Measurements from ENCODE around the gene RPS6KC1. TPM values are rescaled to one million over a fixed set of nuclear protein-coding genes. Genes with fewer than 3 reads are reported as not detected.
"Not testable (repeated sequence)": the region's sequence is repeated elsewhere in the genome, so short reads cannot be mapped to it uniquely, and the experiment has no call there.

RPS6KC1 gene
- total and polyA plus RNA-seq, 2 donors from 2014 or later: 6.3 to 13.8 TPM

GRCh38 chr1:213192026-213192425 lies 141.0 kb downstream of the RPS6KC1 start:
- Histone ChIP-seq H3K9me3 (ENCODE audit: control insufficient read depth in 2 of 3, insufficient read depth in 1 of 3, low read length in 3 of 3) (peaks cover 0 to 8% (median 6%) of the 10 kb centered on the region in 3 donors), H3K4me1 (ENCODE audit: control insufficient read depth in 2 of 3, insufficient read depth in 2 of 3, low read depth in 1 of 3, low read length in 3 of 3) (no peaks in the 10 kb centered on the region), H3K4me3 (ENCODE audit: low read length in 3 of 3) (no peak overlapping the region), H3K27ac (ENCODE audit: low read depth in 2 of 2, low read length in 2 of 2) (no peak overlapping the region), H3K36me3 (ENCODE audit: control insufficient read depth in 2 of 3, insufficient read depth in 3 of 3, low read length in 3 of 3) (no peaks in the 10 kb centered on the region), H3K27me3 (ENCODE audit: control insufficient read depth, insufficient read depth, low read length) (no peaks in the 10 kb centered on the region), H3K9ac (ENCODE audit: low read length in 3 of 3) (no peak overlapping the region)
- intact Hi-C loops (cut with DNase I): no loop called here
- DNase-seq (no peak), FAIRE-seq (no peak)
- TF ChIP-seq, protein P1, sequence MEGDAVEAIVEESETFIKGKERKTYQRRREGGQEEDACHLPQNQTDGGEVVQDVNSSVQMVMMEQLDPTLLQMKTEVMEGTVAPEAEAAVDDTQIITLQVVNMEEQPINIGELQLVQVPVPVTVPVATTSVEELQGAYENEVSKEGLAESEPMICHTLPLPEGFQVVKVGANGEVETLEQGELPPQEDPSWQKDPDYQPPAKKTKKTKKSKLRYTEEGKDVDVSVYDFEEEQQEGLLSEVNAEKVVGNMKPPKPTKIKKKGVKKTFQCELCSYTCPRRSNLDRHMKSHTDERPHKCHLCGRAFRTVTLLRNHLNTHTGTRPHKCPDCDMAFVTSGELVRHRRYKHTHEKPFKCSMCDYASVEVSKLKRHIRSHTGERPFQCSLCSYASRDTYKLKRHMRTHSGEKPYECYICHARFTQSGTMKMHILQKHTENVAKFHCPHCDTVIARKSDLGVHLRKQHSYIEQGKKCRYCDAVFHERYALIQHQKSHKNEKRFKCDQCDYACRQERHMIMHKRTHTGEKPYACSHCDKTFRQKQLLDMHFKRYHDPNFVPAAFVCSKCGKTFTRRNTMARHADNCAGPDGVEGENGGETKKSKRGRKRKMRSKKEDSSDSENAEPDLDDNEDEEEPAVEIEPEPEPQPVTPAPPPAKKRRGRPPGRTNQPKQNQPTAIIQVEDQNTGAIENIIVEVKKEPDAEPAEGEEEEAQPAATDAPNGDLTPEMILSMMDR (IDR thresholded peaks at IDR 0.05; ENCODE audit: borderline replicate concordance, extremely low read depth, insufficient read depth): no peak

DNA sequence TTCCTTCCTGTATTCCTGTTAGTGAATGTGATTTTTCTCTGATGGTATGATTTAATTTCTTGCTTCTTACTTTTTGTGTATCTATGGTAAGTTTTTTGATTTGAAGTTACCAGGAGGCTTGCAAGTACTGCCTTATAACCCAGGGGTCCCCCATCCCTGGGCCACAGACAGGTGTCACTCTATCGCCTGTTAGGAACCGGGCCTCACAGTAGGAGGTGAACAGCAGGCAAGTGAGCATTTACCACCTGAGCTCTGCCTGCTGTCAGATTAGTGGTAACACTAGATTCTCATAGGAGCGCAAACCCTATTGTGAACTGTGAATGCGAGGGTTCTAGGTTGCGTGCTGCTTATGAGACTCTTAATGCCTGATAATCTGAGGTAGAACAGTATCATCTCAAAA lies 143.3 kb downstream of the RPS6KC1 start:
- FAIRE-seq: no peak

DNA sequence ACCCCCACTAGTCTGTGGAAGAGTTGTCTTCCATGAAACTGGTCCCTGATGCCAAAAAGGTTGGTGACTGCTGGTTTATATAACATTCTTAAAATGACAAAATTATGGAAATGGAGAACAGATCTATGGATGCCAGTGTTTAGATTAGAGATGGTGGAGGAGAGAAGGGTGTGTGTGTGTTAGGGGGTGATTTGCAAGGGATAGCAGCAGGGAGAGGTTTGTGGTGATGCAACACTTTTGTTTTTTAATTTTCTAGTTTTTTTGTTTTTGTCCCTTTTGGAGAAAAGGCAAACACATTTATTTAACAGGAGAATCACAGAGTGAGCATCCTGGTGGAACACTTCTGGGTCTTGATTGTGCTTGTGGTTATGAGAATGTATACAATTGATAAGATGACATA lies 143.8 kb downstream of the RPS6KC1 start:
- Histone ChIP-seq H3K9me3 (ENCODE audit: control insufficient read depth in 2 of 3, insufficient read depth in 1 of 3, low read length in 3 of 3) (peaks cover 0 to 17% (median 8%) of the 10 kb centered on the region in 3 donors), H3K27ac (ENCODE audit: low read depth in 2 of 2, low read length in 2 of 2) (no peak overlapping the region), H3K4me3 (ENCODE audit: low read length in 3 of 3) (no peak overlapping the region), H3K4me1 (ENCODE audit: control insufficient read depth in 2 of 3, insufficient read depth in 2 of 3, low read depth in 1 of 3, low read length in 3 of 3) (no peaks in the 10 kb centered on the region), H3K27me3 (ENCODE audit: control insufficient read depth, insufficient read depth, low read length) (no peaks in the 10 kb centered on the region), H3K36me3 (ENCODE audit: control insufficient read depth in 2 of 3, insufficient read depth in 3 of 3, low read length in 3 of 3) (no peaks in the 10 kb centered on the region), H3K9ac (ENCODE audit: low read length in 3 of 3) (no peak overlapping the region)
- TF ChIP-seq, protein P1 (IDR thresholded peaks at IDR 0.05; ENCODE audit: borderline replicate concordance, extremely low read depth, insufficient read depth): no peak
- intact Hi-C loops (cut with DNase I): no loop called here
- DNase-seq (no peak), FAIRE-seq (no peak)

More for the DNA sequence above, 143.3 kb downstream of the RPS6KC1 start:
- Histone ChIP-seq H3K9ac (ENCODE audit: low read length in 3 of 3) (no peak overlapping the region), H3K27me3 (ENCODE audit: control insufficient read depth, insufficient read depth, low read length) (no peaks in the 10 kb centered on the region), H3K27ac (ENCODE audit: low read depth in 2 of 2, low read length in 2 of 2) (no peak overlapping the region), H3K9me3 (ENCODE audit: control insufficient read depth in 2 of 3, insufficient read depth in 1 of 3, low read length in 3 of 3) (peaks cover 0 to 17% (median 9%) of the 10 kb centered on the region in 3 donors), H3K4me3 (ENCODE audit: low read length in 3 of 3) (no peak overlapping the region), H3K36me3 (ENCODE audit: control insufficient read depth in 2 of 3, insufficient read depth in 3 of 3, low read length in 3 of 3) (no peaks in the 10 kb centered on the region), H3K4me1 (ENCODE audit: control insufficient read depth in 2 of 3, insufficient read depth in 2 of 3, low read depth in 1 of 3, low read length in 3 of 3) (no peaks in the 10 kb centered on the region)
- TF ChIP-seq, protein P1 (IDR thresholded peaks at IDR 0.05; ENCODE audit: borderline replicate concordance, extremely low read depth, insufficient read depth): no peak
- DNase-seq: no peak
- intact Hi-C loops (cut with DNase I): no loop called here

DNA sequence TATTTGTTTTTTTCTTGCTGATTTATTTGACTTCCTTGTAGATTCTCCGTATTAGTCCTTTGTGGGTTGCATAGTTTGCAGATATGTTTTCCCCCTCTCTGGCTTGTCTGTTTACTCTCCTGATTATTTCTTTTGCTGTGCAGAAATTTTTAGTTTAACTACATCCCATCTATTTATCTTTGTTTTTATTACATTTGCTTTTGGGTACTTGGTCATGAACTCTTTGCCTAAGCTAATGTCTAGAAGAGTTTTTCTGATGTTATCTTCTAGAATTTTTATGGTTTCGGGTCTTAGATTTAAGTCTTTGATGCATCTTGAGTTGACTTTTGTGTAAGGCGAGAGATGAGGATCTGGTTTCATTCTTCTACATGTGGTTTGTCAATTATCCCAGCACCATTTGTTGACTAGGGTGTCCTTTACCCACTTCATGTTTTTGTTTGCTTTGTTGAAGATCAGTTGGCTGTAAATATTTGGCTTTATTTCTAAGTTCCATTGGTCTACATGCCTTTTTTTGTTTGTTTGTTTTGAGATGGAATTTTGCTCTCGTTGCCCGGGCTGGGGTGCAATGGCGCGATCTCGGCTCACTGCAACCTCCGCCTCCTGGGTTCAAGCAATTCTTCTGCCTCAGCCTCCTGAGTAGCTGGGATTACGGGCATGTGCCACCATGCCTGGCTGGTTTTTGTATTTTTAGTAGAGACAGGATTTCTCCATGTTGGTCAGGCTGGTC lies 145.4 kb downstream of the RPS6KC1 start:
- intact Hi-C loops (cut with DNase I); DNase-seq; H3K27me3 ChIP-seq (ENCODE audit: control insufficient read depth, insufficient read depth, low read length); H3K4me3 ChIP-seq (ENCODE audit: low read length in 3 of 3); FAIRE-seq; H3K27ac ChIP-seq (ENCODE audit: low read depth in 2 of 2, low read length in 2 of 2); H3K4me1 ChIP-seq (ENCODE audit: control insufficient read depth in 2 of 3, insufficient read depth in 2 of 3, low read depth in 1 of 3, low read length in 3 of 3); H3K36me3 ChIP-seq (ENCODE audit: control insufficient read depth in 2 of 3, insufficient read depth in 3 of 3, low read length in 3 of 3); H3K9ac ChIP-seq (ENCODE audit: low read length in 3 of 3); H3K9me3 ChIP-seq (ENCODE audit: control insufficient read depth in 2 of 3, insufficient read depth in 1 of 3, low read length in 3 of 3): not testable (repeated sequence)
